OCI-LY7 (cell line): ENCODE measurements around the gene HS3ST1. TPM values are rescaled to one million over a fixed set of nuclear protein-coding genes. Genes with fewer than 3 reads are reported as not detected.

ENCODE experiments used
- BruUV-seq: library from RNA; stranded (reverse); fragments of 400-500 nt; replicated peaks from 2 replicates; lab custom pipeline; 2021; lab: Mats Ljungman, UMichigan
- CTCF ChIA-PET: fragments of 300-600 bp; sonication (Branson Sonifier 250); formaldehyde crosslinking; loops from one replicate; lab custom pipeline; 2022; ENCODE audit warnings: antibody characterized with exemption; ENCODE audit not compliant: unreplicated experiment; lab: Charles Lee
- POLR2A ChIA-PET: fragments of 300-600 bp; sonication (Branson Sonifier 250); formaldehyde crosslinking; loops from one replicate; lab custom pipeline; 2022; ENCODE audit warnings: antibody characterized with exemption; lab: Charles Lee
- DNase-seq: peaks from one replicate; pipeline ENCODE4 v3.0.0-alpha.2; 2015; ENCODE audit warnings: low spot score
- H2AFZ ChIP-seq: fragments of 200-600 bp; sonication (generic), shearing (Covaris generic); 2 replicates; pipeline ENCODE4 v1.6.1; 2014; ENCODE audit warnings: mild to moderate bottlenecking, antibody characterized with exemption, low read length, moderate library complexity
- H3K27ac ChIP-seq: fragments of 200-600 bp; sonication (generic); 2 replicates; pipeline ENCODE4 v1.5.1; 2014; ENCODE audit warnings: mixed run types, low read depth, mild to moderate bottlenecking, moderate library complexity, low read length, inconsistent platforms; ENCODE audit not compliant: poor library complexity, severe bottlenecking
- H3K36me3 ChIP-seq: fragments of 200-600 bp; sonication (generic); 2 replicates; pipeline ENCODE4 v1.6.1; 2014; ENCODE audit warnings: mild to moderate bottlenecking, antibody characterized with exemption, low read length, moderate library complexity, mixed read lengths; ENCODE audit not compliant: insufficient read depth
- H3K4me1 ChIP-seq: fragments of 200-600 bp; sonication (generic); 2 replicates; pipeline ENCODE4 v1.5.1; 2014; ENCODE audit warnings: mild to moderate bottlenecking, low read length; ENCODE audit not compliant: insufficient read depth, poor library complexity, severe bottlenecking
- H3K4me2 ChIP-seq: fragments of 200-600 bp; sonication (generic); 2 replicates; pipeline ENCODE4 v1.6.1; 2014; ENCODE audit warnings: mild to moderate bottlenecking, low read length
- H3K4me3 ChIP-seq: fragments of 200-600 bp; sonication (generic); 2 replicates; pipeline ENCODE4 v1.5.1; 2014; ENCODE audit warnings: mild to moderate bottlenecking, low read depth, low read length; ENCODE audit not compliant: poor library complexity, severe bottlenecking
- H3K79me2 ChIP-seq: fragments of 200-600 bp; sonication (generic); 2 replicates; pipeline ENCODE4 v1.6.1; 2016; ENCODE audit warnings: low read depth, mild to moderate bottlenecking, low read length, moderate library complexity, mixed read lengths; ENCODE audit not compliant: insufficient read depth
- H3K9me2 ChIP-seq: fragments of 200-600 bp; sonication (generic); 2 replicates; pipeline ENCODE4 v1.6.1; 2016; ENCODE audit warnings: mild to moderate bottlenecking, low read length, mixed read lengths; ENCODE audit not compliant: insufficient read depth
- H3K9me3 ChIP-seq: fragments of 200-600 bp; sonication (generic); 2 replicates; pipeline ENCODE4 v1.6.1; 2014; ENCODE audit warnings: mild to moderate bottlenecking, mixed run types, low read length, mixed read lengths
- H4K20me1 ChIP-seq: fragments of 200-600 bp; sonication (generic); 2 replicates; pipeline ENCODE4 v1.6.1; 2014; ENCODE audit warnings: mild to moderate bottlenecking, antibody characterized with exemption, low read length, moderate library complexity, mixed read lengths; ENCODE audit not compliant: insufficient read depth
- EZH2phosphoT487 ChIP-seq: fragments of 200-600 bp; sonication (generic); IDR thresholded peaks from 2 replicates; pipeline ENCODE4 v1.6.1; 2018; ENCODE audit warnings: low read depth, borderline replicate concordance, mild to moderate bottlenecking, mixed run types, antibody characterized with exemption, low read length, moderate library complexity, mixed read lengths
- intact Hi-C: fragments of 100-400 bp; cut with micrococcal nuclease; formaldehyde crosslinking; loops from one replicate; pipeline ENCODE4 v1.10.0; 2022; ENCODE audit not compliant: unreplicated experiment
- total RNA-seq, 2 experiments: library from RNA; depleted of rRNA in 1 of 2; stranded (reverse); fragments of >200 nt in 1 of 2; shearing (Covaris generic) in 1 of 2; gene quantifications; 2 replicates each; pipeline ENCODE4 v1.2.3, GENCODE V29; 2014 to 2022
- TF ChIP-seq, protein P1 (sequence below): fragments of 200-600 bp; sonication (generic); conservative IDR thresholded peaks from 2 replicates; pipeline ENCODE4 v1.5.1; 2014; ENCODE audit warnings: mild to moderate bottlenecking, antibody characterized with exemption, low read length, moderate library complexity, mixed read lengths

HS3ST1 gene
- total RNA-seq, 2 experiments from 2014 or later = not detected

DNA sequence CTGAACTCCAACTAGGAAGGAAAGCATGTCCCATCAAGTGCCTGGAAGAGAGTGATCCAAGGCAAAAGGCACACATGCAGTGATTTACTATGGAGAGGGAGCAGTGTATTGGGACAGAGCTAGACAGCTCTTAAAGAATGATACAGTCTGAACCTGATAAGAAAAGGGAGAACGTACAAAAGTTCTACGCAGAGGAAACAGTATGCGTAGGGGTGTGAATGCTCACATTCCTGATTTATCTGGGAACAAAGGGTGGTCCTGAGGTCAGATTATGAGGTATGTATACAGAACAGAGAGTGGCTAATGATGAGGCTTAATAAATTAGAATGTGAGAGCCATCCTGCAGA, 12.0 kb downstream of the HS3ST1 start:
- H3K4me3 ChIP-seq = no peak overlapping the region
- CTCF ChIA-PET = no interaction called here
- no peak overlapping the region for H3K4me2 ChIP-seq
- H3K9me3 ChIP-seq = no peaks in the 10 kb centered on the region
- H3K27ac ChIP-seq = no peak overlapping the region
- no peaks in the 10 kb centered on the region for H4K20me1 ChIP-seq
- TF ChIP-seq EZH2phosphoT487 = no peak
- TF ChIP-seq, protein P1, sequence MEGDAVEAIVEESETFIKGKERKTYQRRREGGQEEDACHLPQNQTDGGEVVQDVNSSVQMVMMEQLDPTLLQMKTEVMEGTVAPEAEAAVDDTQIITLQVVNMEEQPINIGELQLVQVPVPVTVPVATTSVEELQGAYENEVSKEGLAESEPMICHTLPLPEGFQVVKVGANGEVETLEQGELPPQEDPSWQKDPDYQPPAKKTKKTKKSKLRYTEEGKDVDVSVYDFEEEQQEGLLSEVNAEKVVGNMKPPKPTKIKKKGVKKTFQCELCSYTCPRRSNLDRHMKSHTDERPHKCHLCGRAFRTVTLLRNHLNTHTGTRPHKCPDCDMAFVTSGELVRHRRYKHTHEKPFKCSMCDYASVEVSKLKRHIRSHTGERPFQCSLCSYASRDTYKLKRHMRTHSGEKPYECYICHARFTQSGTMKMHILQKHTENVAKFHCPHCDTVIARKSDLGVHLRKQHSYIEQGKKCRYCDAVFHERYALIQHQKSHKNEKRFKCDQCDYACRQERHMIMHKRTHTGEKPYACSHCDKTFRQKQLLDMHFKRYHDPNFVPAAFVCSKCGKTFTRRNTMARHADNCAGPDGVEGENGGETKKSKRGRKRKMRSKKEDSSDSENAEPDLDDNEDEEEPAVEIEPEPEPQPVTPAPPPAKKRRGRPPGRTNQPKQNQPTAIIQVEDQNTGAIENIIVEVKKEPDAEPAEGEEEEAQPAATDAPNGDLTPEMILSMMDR = no peak
- intact Hi-C loops = no loop called here
- no peaks in the 10 kb centered on the region for H3K79me2 ChIP-seq
- no peaks in the 10 kb centered on the region for H3K4me1 ChIP-seq
- BruUV-seq = no TSS peak
- no peaks in the 10 kb centered on the region for H3K36me3 ChIP-seq
- DNase-seq = no peak
- POLR2A ChIA-PET = no interaction called here
- no peaks in the 10 kb centered on the region for H3K9me2 ChIP-seq
- H2AFZ ChIP-seq = no peak overlapping the region

DNA sequence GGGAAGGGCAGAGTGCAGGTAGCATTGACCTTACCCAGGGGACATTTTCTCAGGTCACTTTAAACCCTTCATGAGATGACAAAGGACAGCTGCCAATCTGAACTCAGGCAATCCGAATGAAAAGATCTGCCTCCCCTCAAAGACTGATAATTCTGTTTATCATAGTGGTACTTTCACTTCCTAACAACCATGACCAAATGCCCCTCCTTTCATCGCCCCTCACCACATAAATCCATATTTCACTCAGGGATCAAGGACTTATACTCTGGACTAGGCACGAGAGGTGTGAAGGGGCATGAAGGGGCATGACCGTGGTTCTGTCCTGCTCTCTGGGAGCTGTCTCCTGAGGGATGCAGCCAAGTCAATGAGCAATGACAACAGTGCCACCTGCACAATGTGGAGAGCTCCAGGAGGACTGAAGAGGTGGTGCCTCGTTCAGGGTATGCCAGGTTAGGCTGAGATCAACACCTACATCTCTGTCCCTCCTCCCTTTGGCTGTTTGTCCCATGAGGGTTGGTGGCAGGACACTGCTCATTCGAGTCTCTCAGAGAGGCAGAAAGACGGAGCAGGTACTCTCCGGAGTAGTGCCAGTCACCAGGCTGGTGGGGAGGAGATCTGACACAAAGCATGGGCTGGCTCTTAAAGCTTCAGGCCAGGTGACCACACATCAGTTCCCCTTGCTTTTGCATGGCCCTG, 12.5 kb downstream of the HS3ST1 start:
- no peak for DNase-seq
- POLR2A ChIA-PET = no interaction called here
- Histone ChIP-seq H2AFZ (no peak overlapping the region), H3K4me1 (no peaks in the 10 kb centered on the region), H3K79me2 (no peaks in the 10 kb centered on the region), H3K27ac (no peak overlapping the region), H3K4me2 (no peak overlapping the region), H3K9me2 (no peaks in the 10 kb centered on the region), H3K4me3 (no peak overlapping the region), H4K20me1 (no peaks in the 10 kb centered on the region), H3K9me3 (no peaks in the 10 kb centered on the region), H3K36me3 (no peaks in the 10 kb centered on the region)
- CTCF ChIA-PET = no interaction called here
- intact Hi-C loops = no loop called here
- TF ChIP-seq, protein P1 = no peak
- no peak for TF ChIP-seq EZH2phosphoT487
- no TSS peak for BruUV-seq

DNA sequence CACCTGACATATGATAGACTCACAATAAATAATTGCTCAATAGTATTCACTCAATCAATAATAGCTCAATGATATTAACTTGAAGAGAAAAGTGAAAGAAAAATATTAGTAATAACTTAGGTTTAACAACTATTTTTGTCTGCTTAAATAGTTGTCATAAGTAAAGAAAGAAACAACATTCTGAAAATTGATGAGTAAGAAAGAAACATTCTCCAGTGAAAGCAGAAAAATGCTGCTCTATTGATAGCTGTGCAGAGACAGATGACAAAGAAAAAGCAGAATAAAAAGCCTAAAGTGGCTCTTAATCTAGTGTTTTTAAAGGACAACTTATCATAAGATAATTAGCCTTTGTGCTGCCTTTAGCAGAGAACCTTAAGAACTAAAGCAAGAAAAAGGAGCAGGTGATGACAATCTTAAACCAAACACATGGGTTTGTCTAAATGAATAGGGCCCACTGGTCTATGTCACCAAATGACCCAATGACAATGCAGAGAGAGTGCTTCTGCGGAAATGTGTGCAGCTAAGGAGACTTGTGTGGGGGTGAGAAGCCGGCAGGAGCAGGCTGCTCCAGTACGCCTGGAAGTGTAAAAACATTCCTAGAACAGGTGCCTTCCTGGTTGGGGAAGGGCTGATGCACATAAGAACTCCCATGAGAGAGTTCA, 13.2 kb downstream of the HS3ST1 start:
- no TSS peak for BruUV-seq
- TF ChIP-seq EZH2phosphoT487 = no peak
- TF ChIP-seq, protein P1 = no peak
- Histone ChIP-seq H3K9me3 (no peaks in the 10 kb centered on the region), H3K4me1 (no peaks in the 10 kb centered on the region), H3K4me3 (no peak overlapping the region), H3K4me2 (no peak overlapping the region), H4K20me1 (no peaks in the 10 kb centered on the region), H3K9me2 (no peaks in the 10 kb centered on the region), H3K36me3 (no peaks in the 10 kb centered on the region), H3K79me2 (no peaks in the 10 kb centered on the region), H2AFZ (no peak overlapping the region), H3K27ac (no peak overlapping the region)
- DNase-seq = no peak
- CTCF ChIA-PET = no interaction called here
- intact Hi-C loops = no loop called here
- POLR2A ChIA-PET = interaction anchor here (0.6 to 1.7 kb wide), 2 partner anchors 13 to 15 kb away, joined by 3 to 5 read pairs; no protein-coding TSS in a partner anchor
